ENCODE results near the gene KCNN4.

Gene KCNN4

GRCh38 chr19:43798546-43799409, 18.0 kb upstream of the KCNN4 start:
- H3K4me1 ChIP-seq (ENCODE audit: low read length), result no peaks in the 10 kb centered on the region
- no peaks in the 10 kb centered on the region for H3K9me3 ChIP-seq (ENCODE audit: insufficient read depth, low read length)
- H4K20me1 ChIP-seq (ENCODE audit: insufficient read depth, low read length), result no peaks in the 10 kb centered on the region
- no peak overlapping the region for H2AFZ ChIP-seq (ENCODE audit: low read depth, low read length)
- TF ChIP-seq EZH2phosphoT487 (IDR thresholded peaks at IDR 0.05; ENCODE audit: low read depth), result no peak
- TF ChIP-seq CTCF (IDR thresholded peaks at IDR 0.05; ENCODE audit: low read depth, low read length), result no peak
- H3K4me2 ChIP-seq (ENCODE audit: low read length), result no peak overlapping the region
- H3K36me3 ChIP-seq (replicated peaks; ENCODE audit: low read depth, low read length), result no peaks in the 10 kb centered on the region
- H3K79me2 ChIP-seq (ENCODE audit: low read length), result no peaks in the 10 kb centered on the region
- H3K27me3 ChIP-seq (ENCODE audit: low read depth, low read length), result no peaks in the 10 kb centered on the region; the same call in 1 of the 2 replicates
- H3K27ac ChIP-seq (ENCODE audit: low read length), result no peak overlapping the region
- H3K4me3 ChIP-seq (ENCODE audit: low read length), result no peak overlapping the region
- no peak overlapping the region for H3K9ac ChIP-seq (ENCODE audit: low read length)

DNA sequence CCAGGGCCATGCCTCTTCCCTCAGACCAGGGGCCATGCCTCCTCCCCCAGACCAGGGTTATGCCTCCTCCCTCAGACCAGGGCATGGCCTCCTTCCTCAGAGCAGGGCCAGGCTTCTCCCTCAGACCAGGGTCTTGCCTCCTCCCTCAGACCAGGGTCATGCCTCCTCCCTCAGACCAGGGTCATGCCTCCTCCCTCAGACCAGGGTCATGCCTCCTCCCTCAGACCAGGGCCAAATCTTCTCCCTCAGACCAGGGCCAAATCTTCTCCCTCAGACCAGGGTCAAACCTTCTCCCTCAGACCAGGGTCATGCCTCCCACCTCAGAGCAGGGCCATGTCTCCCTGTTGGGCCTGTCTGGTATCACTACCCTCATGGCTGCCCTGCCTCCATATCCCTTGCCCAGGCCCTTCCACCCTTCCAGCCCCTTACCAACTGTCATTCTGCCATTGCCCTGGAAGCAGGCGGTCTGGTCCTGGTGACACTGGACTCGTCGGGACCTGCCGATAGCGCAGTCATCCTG, 17.3 kb upstream of the KCNN4 start:
- Histone ChIP-seq H2AFZ (ENCODE audit: low read depth, low read length) (no peak overlapping the region), H3K27me3 (ENCODE audit: low read depth, low read length) (no peaks in the 10 kb centered on the region; the same call in 1 of the 2 replicates)

DNA sequence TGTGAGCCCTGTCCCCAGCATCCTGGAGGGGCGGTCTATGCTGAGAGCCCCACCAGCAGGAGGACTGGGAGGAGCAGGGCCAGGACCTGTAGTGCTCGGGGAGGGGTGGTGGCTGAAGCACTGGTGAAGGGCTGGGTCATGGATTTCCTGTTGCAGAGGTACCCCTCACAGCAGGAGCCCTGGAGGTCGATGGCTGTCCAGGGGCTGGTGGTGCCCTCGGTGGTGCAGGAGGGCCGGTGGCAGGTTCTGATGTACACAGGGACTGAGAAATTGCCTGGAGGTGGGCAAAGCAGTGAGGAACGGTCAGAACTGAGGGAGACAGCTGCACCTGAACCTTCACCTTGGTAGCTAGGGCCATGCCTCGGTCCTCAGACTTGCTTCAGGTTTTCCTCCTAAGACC, 16.8 kb upstream of the KCNN4 start:
- Histone ChIP-seq H3K9me3 (ENCODE audit: insufficient read depth, low read length) (no peaks in the 10 kb centered on the region), H3K36me3 (replicated peaks; ENCODE audit: low read depth, low read length) (no peaks in the 10 kb centered on the region), H3K9ac (ENCODE audit: low read length) (no peak overlapping the region), H3K4me2 (ENCODE audit: low read length) (no peak overlapping the region), H3K4me3 (ENCODE audit: low read length) (no peak overlapping the region), H3K27ac (ENCODE audit: low read length) (no peak overlapping the region), H2AFZ (ENCODE audit: low read depth, low read length) (no peak overlapping the region), H3K27me3 (ENCODE audit: low read depth, low read length) (no peaks in the 10 kb centered on the region; the same call in 1 of the 2 replicates), H4K20me1 (ENCODE audit: insufficient read depth, low read length) (no peaks in the 10 kb centered on the region), H3K4me1 (ENCODE audit: low read length) (no peaks in the 10 kb centered on the region), H3K79me2 (ENCODE audit: low read length) (no peaks in the 10 kb centered on the region)
- no peak for TF ChIP-seq EZH2phosphoT487 (IDR thresholded peaks at IDR 0.05; ENCODE audit: low read depth)

More for the DNA sequence above, 17.3 kb upstream of the KCNN4 start:
- H3K9ac ChIP-seq (ENCODE audit: low read length), result no peak overlapping the region
- H3K4me3 ChIP-seq (ENCODE audit: low read length), result no peak overlapping the region
- H3K36me3 ChIP-seq (replicated peaks; ENCODE audit: low read depth, low read length), result no peaks in the 10 kb centered on the region
- no peak overlapping the region for H3K27ac ChIP-seq (ENCODE audit: low read length)
- TF ChIP-seq EZH2phosphoT487 (IDR thresholded peaks at IDR 0.05; ENCODE audit: low read depth) (no peak), CTCF (IDR thresholded peaks at IDR 0.05; ENCODE audit: low read depth, low read length) (no peak)
- no peak overlapping the region for H3K4me2 ChIP-seq (ENCODE audit: low read length)
- no peaks in the 10 kb centered on the region for H4K20me1 ChIP-seq (ENCODE audit: insufficient read depth, low read length)
- H3K9me3 ChIP-seq (ENCODE audit: insufficient read depth, low read length), result no peaks in the 10 kb centered on the region
- no peaks in the 10 kb centered on the region for H3K4me1 ChIP-seq (ENCODE audit: low read length)
- no peaks in the 10 kb centered on the region for H3K79me2 ChIP-seq (ENCODE audit: low read length)

GRCh38 chr19:43797118-43797517, 16.3 kb upstream of the KCNN4 start:
- Histone ChIP-seq H3K36me3 (replicated peaks; ENCODE audit: low read depth, low read length) (no peaks in the 10 kb centered on the region), H4K20me1 (ENCODE audit: insufficient read depth, low read length) (no peaks in the 10 kb centered on the region), H3K27ac (ENCODE audit: low read length) (no peak overlapping the region), H3K4me2 (ENCODE audit: low read length) (no peak overlapping the region), H3K4me1 (ENCODE audit: low read length) (no peaks in the 10 kb centered on the region), H3K9me3 (ENCODE audit: insufficient read depth, low read length) (no peaks in the 10 kb centered on the region), H3K27me3 (ENCODE audit: low read depth, low read length) (no peaks in the 10 kb centered on the region; the same call in 1 of the 2 replicates), H3K4me3 (ENCODE audit: low read length) (no peak overlapping the region), H2AFZ (ENCODE audit: low read depth, low read length) (no peak overlapping the region), H3K79me2 (ENCODE audit: low read length) (no peaks in the 10 kb centered on the region), H3K9ac (ENCODE audit: low read length) (no peak overlapping the region)
- no peak for TF ChIP-seq CTCF (IDR thresholded peaks at IDR 0.05; ENCODE audit: low read depth, low read length)
- TF ChIP-seq EZH2phosphoT487 (IDR thresholded peaks at IDR 0.05; ENCODE audit: low read depth), result no peak
